Measurements from ENCODE around the gene PTPN6. TPM values are rescaled to one million over a fixed set of nuclear protein-coding genes. Genes with fewer than 3 reads are reported as not detected.

PTPN6 gene
- total and polyA plus RNA-seq, 10 of the 15 experiments (the other 5 are each of a cell fraction or from before 2014, with no cell fraction given): 229 to 457 (median 370) TPM

GRCh38 chr12:6978611-6979011 is 27.5 kb downstream of the PTPN6 start:
- Histone ChIP-seq H3K4me2 (ENCODE audit: control insufficient read depth, insufficient read depth) (no peak overlapping the region), H3K9me3 (replicated peaks; ENCODE audit: control insufficient read depth, insufficient read depth, low read length) (no peaks in the 10 kb centered on the region), H3K9ac (ENCODE audit: control insufficient read depth, insufficient read depth, low read length) (no peak overlapping the region), H4K20me1 (ENCODE audit: control insufficient read depth, insufficient read depth) (no peaks in the 10 kb centered on the region; the same call in 1 of the 2 replicates), H3K4me1 (ENCODE audit: control insufficient read depth, insufficient read depth, low read length) (peaks cover 12% of the 10 kb centered on the region), H2AFZ (ENCODE audit: control insufficient read depth, low read depth, low read length) (no peak overlapping the region), H3K4me3 (no peak overlapping the region), H3K27me3 (replicated peaks in 1 of 2; ENCODE audit: control insufficient read depth in 2 of 2, insufficient read depth in 2 of 2, low read length in 1 of 2) (no peaks in the 10 kb centered on the region), H3K79me2 (ENCODE audit: control insufficient read depth, insufficient read depth, low read length) (no peaks in the 10 kb centered on the region; the same call in 1 of the 2 replicates), H3K36me3 (ENCODE audit: control insufficient read depth in 2 of 2, insufficient read depth in 2 of 2, low read length in 1 of 2) (peaks cover 26 to 54% of the 10 kb centered on the region in 2 experiments), H3K27ac (ENCODE audit: control insufficient read depth, insufficient read depth) (no peak overlapping the region)
- SMC1A ChIA-PET (ENCODE audit: uncharacterized antibody, unreplicated experiment): no interaction called here
- intact Hi-C loops (cut with micrococcal nuclease; ENCODE audit: unreplicated experiment): no loop called here
- POLR2A ChIA-PET: no interaction called here
- BruUV-seq (replicated peaks): no TSS peak
- FAIRE-seq (no peak), ATAC-seq (no peak), DNase-seq (ENCODE audit: low read depth, low spot score) (no peak)
- 95% methylated on average over 3 of the region's 3 CpGs for WGBS (ENCODE audit: insufficient coverage, insufficient replicate concordance, low lambda C conversion rate, missing lambda C conversion rate)
- RAD21 ChIA-PET (ENCODE audit: unreplicated experiment): interaction anchor here (1.1 kb wide), 1 partner anchor 107 kb away, joined by 3 read pairs; no protein-coding TSS in a partner anchor
- CTCF ChIA-PET: no interaction called here
- in situ Hi-C loops (cut with MboI): no loop called here
- TF ChIP-seq IRF4 (IDR thresholded peaks at IDR 0.05; ENCODE audit: low read depth, low read length) (no peak), JUNB (IDR thresholded peaks at IDR 0.05) (no peak), POLR2A (IDR thresholded peaks at IDR 0.05; ENCODE audit: low read depth, low read length) (no peak), SPI1 (IDR thresholded peaks at IDR 0.05; ENCODE audit: borderline replicate concordance, insufficient read depth, low read depth, low read length) (no peak), EED (IDR thresholded peaks at IDR 0.05; ENCODE audit: low read depth) (no peak), ZNF384 (IDR thresholded peaks at IDR 0.05; ENCODE audit: borderline replicate concordance, low read depth, low read length) (no peak), BCLAF1 (IDR thresholded peaks at IDR 0.05) (no peak), ZBTB33 (IDR thresholded peaks at IDR 0.05) (no peak), RFX5 (IDR thresholded peaks at IDR 0.05; ENCODE audit: low read depth, low read length) (no peak), PML (IDR thresholded peaks at IDR 0.05; ENCODE audit: low read length) (no peak), SMAD1 (IDR thresholded peaks at IDR 0.05; ENCODE audit: low read depth, partially characterized antibody) (no peak), RB1 (IDR thresholded peaks at IDR 0.05; ENCODE audit: borderline replicate concordance) (no peak), CREM (IDR thresholded peaks at IDR 0.05; ENCODE audit: low read depth) (no peak), ZNF207 (IDR thresholded peaks at IDR 0.05; ENCODE audit: borderline replicate concordance) (no peak), ZNF217 (IDR thresholded peaks at IDR 0.05) (no peak), ATF2 (IDR thresholded peaks at IDR 0.05; ENCODE audit: low read length) (no peak), EGR1 (IDR thresholded peaks at IDR 0.05; ENCODE audit: borderline replicate concordance in 1 of 2, low read depth in 2 of 2, low read length in 2 of 2) (no peak), RELA (IDR thresholded peaks at IDR 0.05; ENCODE audit: borderline replicate concordance, partially characterized antibody) (no peak)

Data from GM12878 (cell line).